Stimulated activated CD4-positive, alpha-beta T cell treated with anti-CD3 and anti-CD28 coated beads, Interleukin-2, amount 100 ng/mL, for 48 hours (primary cell): ENCODE results near the gene PPFIA1.
"Not testable (repeated sequence)": the region's sequence is repeated elsewhere in the genome, so short reads cannot be mapped to it uniquely, and the experiment has no call there.

Source experiments
- DNase-seq, 2 donors: peaks; one replicate each; pipeline ENCODE4 v3.0.0-alpha.2; 2020

Gene PPFIA1

GRCh38 chr11:70252844-70253243, 17.6 kb upstream of the PPFIA1 start:
- no peak for DNase-seq

GRCh38 chr11:70255477-70256116, 14.9 kb upstream of the PPFIA1 start:
- no peak for DNase-seq

GRCh38 chr11:70259077-70259476, 11.4 kb upstream of the PPFIA1 start:
- DNase-seq = not testable (repeated sequence)

- DNase-seq = no peak
These were observed 7.5 kb upstream of the PPFIA1 start for GRCh38 chr11:70262951-70263350.

GRCh38 chr11:70263363-70263762, 7.1 kb upstream of the PPFIA1 start:
- DNase-seq = no peak

- DNase-seq = no peak
These were observed 5.1 kb upstream of the PPFIA1 start for GRCh38 chr11:70265341-70265740.

- no peak for DNase-seq
These were observed 3.0 kb upstream of the PPFIA1 start for GRCh38 chr11:70267405-70267950.

GRCh38 chr11:70268526-70268925, 2.0 kb upstream of the PPFIA1 start:
- DNase-seq = no peak

GRCh38 chr11:70270877-70271648, 573 bp downstream of the PPFIA1 start:
- DNase-seq = peak; percentile 24 to 34

GRCh38 chr11:70271649-70271953, 1.1 kb downstream of the PPFIA1 start:
- DNase-seq = no peak

- no peak for DNase-seq
These were observed 1.5 kb downstream of the PPFIA1 start for GRCh38 chr11:70272009-70272408.

GRCh38 chr11:70278994-70279393, 8.5 kb downstream of the PPFIA1 start:
- no peak for DNase-seq

GRCh38 chr11:70281156-70281609, 10.7 kb downstream of the PPFIA1 start:
- DNase-seq = no peak

GRCh38 chr11:70282012-70282411, 11.5 kb downstream of the PPFIA1 start:
- DNase-seq = no peak

- no peak for DNase-seq
These were observed 18.2 kb downstream of the PPFIA1 start for GRCh38 chr11:70288721-70289120.

GRCh38 chr11:70289582-70289981, 19.1 kb downstream of the PPFIA1 start:
- DNase-seq = no peak

GRCh38 chr11:70290361-70291065, 20.0 kb downstream of the PPFIA1 start:
- no peak for DNase-seq

GRCh38 chr11:70292166-70292565, 21.7 kb downstream of the PPFIA1 start:
- DNase-seq = no peak

GRCh38 chr11:70292863-70293262, 22.4 kb downstream of the PPFIA1 start:
- no peak for DNase-seq

GRCh38 chr11:70295166-70295565, 24.7 kb downstream of the PPFIA1 start:
- DNase-seq = not testable (repeated sequence)

GRCh38 chr11:70296681-70297080, 26.2 kb downstream of the PPFIA1 start:
- DNase-seq = no peak

GRCh38 chr11:70297341-70297740, 26.9 kb downstream of the PPFIA1 start:
- no peak for DNase-seq

GRCh38 chr11:70298243-70298915, 27.9 kb downstream of the PPFIA1 start:
- DNase-seq = no peak
